HepG2 (cell line): ENCODE results near the gene BRCA1. TPM values are rescaled to one million over a fixed set of nuclear protein-coding genes. Genes with fewer than 3 reads are reported as not detected.

Experiments
- CREM ChIP-seq, 2 experiments: sonication (generic) in 1 of 2; formaldehyde crosslinking in 1 of 2; IDR thresholded peaks; 2 replicates each; pipeline versions ENCODE4 v1.4.0 to v1.6.1; 2016 to 2020; ENCODE audit warnings: antibody characterized with exemption in 1 of 2, mild to moderate bottlenecking in 1 of 2, missing genetic modification reagents in 1 of 2
- KLF11 ChIP-seq: IDR thresholded peaks from 2 replicates; pipeline ENCODE4 v1.6.1; 2016; ENCODE audit warnings: missing compliant biosample characterization
- KLF16 ChIP-seq, 2 experiments: sonication (generic) in 1 of 2; formaldehyde crosslinking in 1 of 2; IDR thresholded peaks; 2 replicates each; pipeline versions ENCODE4 v1.6.1 to v1.8.0; 2016 to 2023; ENCODE audit warnings: missing genetic modification reagents in 2 of 2, missing compliant biosample characterization in 1 of 2
- NCOA5 ChIP-seq: sonication (generic); formaldehyde crosslinking; IDR thresholded peaks from 2 replicates; pipeline ENCODE4 v1.4.0; 2020; ENCODE audit warnings: missing genetic modification reagents
- NR2F2 ChIP-seq: IDR thresholded peaks from 2 replicates; pipeline ENCODE4 v1.6.1; 2012; ENCODE audit warnings: low read depth, inconsistent platforms, borderline replicate concordance
- PHF21A ChIP-seq: sonication (generic); formaldehyde crosslinking; IDR thresholded peaks from 2 replicates; pipeline ENCODE4 v1.5.0; 2020; ENCODE audit warnings: mild to moderate bottlenecking, missing genetic modification reagents
- SP5 ChIP-seq: IDR thresholded peaks from 2 replicates; pipeline ENCODE4 v1.6.1; 2016; ENCODE audit warnings: low read depth, borderline replicate concordance
- ZKSCAN1 ChIP-seq: fragments of 150-350 bp; IDR thresholded peaks from 2 replicates; pipeline ENCODE4 v1.6.1; 2014; ENCODE audit warnings: low read length
- ZKSCAN8 ChIP-seq: IDR thresholded peaks from 2 replicates; pipeline ENCODE4 v1.6.1; 2016; ENCODE audit warnings: borderline replicate concordance, missing genetic modification reagents, missing compliant biosample characterization
- ZMYM3 ChIP-seq: sonication (generic); formaldehyde crosslinking; IDR thresholded peaks from 2 replicates; pipeline ENCODE4 v1.5.1; 2020; ENCODE audit warnings: mild to moderate bottlenecking, missing genetic modification reagents
- ZNF230 ChIP-seq: sonication (generic); formaldehyde crosslinking; IDR thresholded peaks from 2 replicates; pipeline ENCODE4 v1.4.0; 2020; ENCODE audit warnings: mild to moderate bottlenecking, missing genetic modification reagents
- ZNF24 ChIP-seq: fragments of 450-650 bp; IDR thresholded peaks from 2 replicates; pipeline ENCODE4 v1.6.1; 2017; ENCODE audit warnings: antibody characterized with exemption, mild to moderate bottlenecking
- ZNF343 ChIP-seq: sonication (generic); formaldehyde crosslinking; IDR thresholded peaks from 2 replicates; pipeline ENCODE4 v1.4.0; 2020; ENCODE audit warnings: mild to moderate bottlenecking, missing genetic modification reagents
- ZNF451 ChIP-seq: sonication (generic); formaldehyde crosslinking; IDR thresholded peaks from 2 replicates; pipeline ENCODE4 v1.5.0; 2020; ENCODE audit warnings: mild to moderate bottlenecking, missing genetic modification reagents
- ZNF510 ChIP-seq: sonication (generic); formaldehyde crosslinking; IDR thresholded peaks from 2 replicates; pipeline ENCODE4 v1.4.0; 2020; ENCODE audit warnings: low read depth, mild to moderate bottlenecking, missing genetic modification reagents
- polyA plus RNA-seq, 8 experiments: library from polyadenylated mRNA; depleted of rRNA in 3 of 8; stranded (reverse) in 7 of 8; unstranded in 1 of 8; fragments of >200 nt; fragmentation: Illumina TruSeq in 4 of 8; extraction: Trizol in 4 of 8; gene quantifications; 2 replicates each; pipeline versions ENCODE4 v1.2.1 to v1.2.3, GENCODE V29; 2011 to 2016; ENCODE audit warnings: low read depth in 4 of 8, missing spikeins in 1 of 8, mixed read lengths in 1 of 8; ENCODE audit not compliant: insufficient read depth in 1 of 8
- total RNA-seq, 5 experiments: library from RNA; depleted of rRNA; stranded (reverse); fragments of >200 nt; fragmentation: Illumina TruSeq; extraction: Trizol; gene quantifications; 2 replicates each; pipeline ENCODE4 v1.2.3, GENCODE V29; 2016; ENCODE audit warnings: low read depth in 1 of 5
- TF ChIP-seq, protein P1 (sequence below): sonication (generic); formaldehyde crosslinking; IDR thresholded peaks from 2 replicates; pipeline ENCODE4 v1.8.0; 2022; ENCODE audit warnings: missing genetic modification reagents, mild to moderate bottlenecking, moderate library complexity, borderline replicate concordance
- TF ChIP-seq, protein P2 (sequence below): sonication (generic); formaldehyde crosslinking; IDR thresholded peaks from 2 replicates; pipeline ENCODE4 v1.4.0; 2020; ENCODE audit warnings: missing genetic modification reagents, mild to moderate bottlenecking, borderline replicate concordance
- TF ChIP-seq, protein P3 (sequence below): sonication (generic); formaldehyde crosslinking; IDR thresholded peaks from 2 replicates; pipeline ENCODE4 v1.5.0; 2020; ENCODE audit warnings: mild to moderate bottlenecking, low read depth, missing genetic modification reagents, borderline replicate concordance
- TF ChIP-seq, protein P4 (sequence below): IDR thresholded peaks from 2 replicates; pipeline ENCODE4 v1.6.1; 2016
- TF ChIP-seq, protein P5 (sequence below): sonication (generic); formaldehyde crosslinking; IDR thresholded peaks from 2 replicates; pipeline ENCODE4 v1.8.0; 2022; ENCODE audit warnings: mild to moderate bottlenecking, missing genetic modification reagents
- TF ChIP-seq, protein P6 (sequence below): IDR thresholded peaks from 2 replicates; pipeline ENCODE4 v1.6.1; 2016; ENCODE audit warnings: low read depth, borderline replicate concordance

Gene BRCA1
- total and polyA plus RNA-seq, 2 of the 13 experiments (the other 11 are each of a cell fraction or from before 2014, with no cell fraction given), result 13.3 to 37.5 TPM

DNA sequence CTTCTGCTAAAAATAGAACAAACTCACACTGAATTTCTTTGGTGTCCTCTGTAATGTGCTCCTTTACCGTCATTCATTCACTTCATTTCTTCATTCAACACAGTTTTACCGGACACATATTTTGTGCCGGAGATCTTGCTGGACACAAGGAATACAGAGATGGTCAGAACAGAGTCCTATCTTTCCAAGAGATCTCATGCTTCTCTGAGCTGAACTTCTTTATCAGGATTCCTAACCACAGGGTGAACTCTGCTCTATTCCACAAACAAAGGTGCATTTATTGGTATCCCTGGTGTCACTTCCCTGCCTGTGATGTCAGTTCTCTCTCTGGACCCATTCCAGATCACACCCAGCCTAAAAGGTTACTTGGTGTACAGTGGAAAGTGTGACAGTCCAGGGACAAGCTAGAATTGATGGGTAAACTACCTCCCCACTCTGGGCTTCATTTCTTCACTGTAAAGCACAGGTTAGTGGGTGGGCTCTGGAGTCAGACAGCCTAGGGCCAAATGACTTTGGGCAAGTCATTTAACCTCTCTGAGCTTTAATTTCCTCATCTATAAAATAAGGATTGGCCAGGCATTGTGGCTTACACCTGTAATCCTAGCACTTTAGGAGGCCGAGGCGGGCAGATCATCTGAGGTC lies 114.4 kb downstream of the BRCA1 start (continued):
- TF ChIP-seq, protein P1, sequence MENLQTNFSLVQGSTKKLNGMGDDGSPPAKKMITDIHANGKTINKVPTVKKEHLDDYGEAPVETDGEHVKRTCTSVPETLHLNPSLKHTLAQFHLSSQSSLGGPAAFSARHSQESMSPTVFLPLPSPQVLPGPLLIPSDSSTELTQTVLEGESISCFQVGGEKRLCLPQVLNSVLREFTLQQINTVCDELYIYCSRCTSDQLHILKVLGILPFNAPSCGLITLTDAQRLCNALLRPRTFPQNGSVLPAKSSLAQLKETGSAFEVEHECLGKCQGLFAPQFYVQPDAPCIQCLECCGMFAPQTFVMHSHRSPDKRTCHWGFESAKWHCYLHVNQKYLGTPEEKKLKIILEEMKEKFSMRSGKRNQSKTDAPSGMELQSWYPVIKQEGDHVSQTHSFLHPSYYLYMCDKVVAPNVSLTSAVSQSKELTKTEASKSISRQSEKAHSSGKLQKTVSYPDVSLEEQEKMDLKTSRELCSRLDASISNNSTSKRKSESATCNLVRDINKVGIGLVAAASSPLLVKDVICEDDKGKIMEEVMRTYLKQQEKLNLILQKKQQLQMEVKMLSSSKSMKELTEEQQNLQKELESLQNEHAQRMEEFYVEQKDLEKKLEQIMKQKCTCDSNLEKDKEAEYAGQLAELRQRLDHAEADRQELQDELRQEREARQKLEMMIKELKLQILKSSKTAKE, result 0 out of 2 replicates have a peak, but pooled peaks have one; percentile 12
- TF ChIP-seq, protein P2, sequence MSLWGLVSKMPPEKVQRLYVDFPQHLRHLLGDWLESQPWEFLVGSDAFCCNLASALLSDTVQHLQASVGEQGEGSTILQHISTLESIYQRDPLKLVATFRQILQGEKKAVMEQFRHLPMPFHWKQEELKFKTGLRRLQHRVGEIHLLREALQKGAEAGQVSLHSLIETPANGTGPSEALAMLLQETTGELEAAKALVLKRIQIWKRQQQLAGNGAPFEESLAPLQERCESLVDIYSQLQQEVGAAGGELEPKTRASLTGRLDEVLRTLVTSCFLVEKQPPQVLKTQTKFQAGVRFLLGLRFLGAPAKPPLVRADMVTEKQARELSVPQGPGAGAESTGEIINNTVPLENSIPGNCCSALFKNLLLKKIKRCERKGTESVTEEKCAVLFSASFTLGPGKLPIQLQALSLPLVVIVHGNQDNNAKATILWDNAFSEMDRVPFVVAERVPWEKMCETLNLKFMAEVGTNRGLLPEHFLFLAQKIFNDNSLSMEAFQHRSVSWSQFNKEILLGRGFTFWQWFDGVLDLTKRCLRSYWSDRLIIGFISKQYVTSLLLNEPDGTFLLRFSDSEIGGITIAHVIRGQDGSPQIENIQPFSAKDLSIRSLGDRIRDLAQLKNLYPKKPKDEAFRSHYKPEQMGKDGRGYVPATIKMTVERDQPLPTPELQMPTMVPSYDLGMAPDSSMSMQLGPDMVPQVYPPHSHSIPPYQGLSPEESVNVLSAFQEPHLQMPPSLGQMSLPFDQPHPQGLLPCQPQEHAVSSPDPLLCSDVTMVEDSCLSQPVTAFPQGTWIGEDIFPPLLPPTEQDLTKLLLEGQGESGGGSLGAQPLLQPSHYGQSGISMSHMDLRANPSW, result 0 out of 2 replicates have a peak, but pooled peaks have one; percentile 20
- TF ChIP-seq NR2F2 (peak; percentile 79; the same call in 1 of the 2 replicates), ZNF510 (CRISPR knock-in tag) (no peak), SP5 (CRISPR knock-in tag) (peak; percentile 40; the same call in 1 of the 2 replicates), ZNF24 (peak; percentile 96), ZNF343 (no peak), ZKSCAN1 (0 out of 2 replicates have a peak, but pooled peaks have one; percentile 17), KLF16 (CRISPR knock-in tag; IDR thresholded peaks at IDR 0.05) (no peak), CREM (IDR thresholded peaks at IDR 0.05) (peak; percentile 89), CREM (CRISPR knock-in tag; IDR thresholded peaks at IDR 0.05) (no peak), ZMYM3 (peak; percentile 87), NCOA5 (CRISPR knock-in tag) (no peak; the same call in 1 of the 2 replicates), ZNF230 (no peak), ZKSCAN8 (CRISPR knock-in tag) (peak; percentile 57; the same call in 1 of the 2 replicates), PHF21A (CRISPR knock-in tag) (peak; percentile 93), KLF11 (0 out of 2 replicates have a peak, but pooled peaks have one; percentile 75), ZNF451 (CRISPR knock-in tag) (peak; percentile 50; the same call in 1 of the 2 replicates)
- TF ChIP-seq, protein P3, sequence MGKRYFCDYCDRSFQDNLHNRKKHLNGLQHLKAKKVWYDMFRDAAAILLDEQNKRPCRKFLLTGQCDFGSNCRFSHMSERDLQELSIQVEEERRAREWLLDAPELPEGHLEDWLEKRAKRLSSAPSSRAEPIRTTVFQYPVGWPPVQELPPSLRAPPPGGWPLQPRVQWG, result no peak
- TF ChIP-seq, protein P4, sequence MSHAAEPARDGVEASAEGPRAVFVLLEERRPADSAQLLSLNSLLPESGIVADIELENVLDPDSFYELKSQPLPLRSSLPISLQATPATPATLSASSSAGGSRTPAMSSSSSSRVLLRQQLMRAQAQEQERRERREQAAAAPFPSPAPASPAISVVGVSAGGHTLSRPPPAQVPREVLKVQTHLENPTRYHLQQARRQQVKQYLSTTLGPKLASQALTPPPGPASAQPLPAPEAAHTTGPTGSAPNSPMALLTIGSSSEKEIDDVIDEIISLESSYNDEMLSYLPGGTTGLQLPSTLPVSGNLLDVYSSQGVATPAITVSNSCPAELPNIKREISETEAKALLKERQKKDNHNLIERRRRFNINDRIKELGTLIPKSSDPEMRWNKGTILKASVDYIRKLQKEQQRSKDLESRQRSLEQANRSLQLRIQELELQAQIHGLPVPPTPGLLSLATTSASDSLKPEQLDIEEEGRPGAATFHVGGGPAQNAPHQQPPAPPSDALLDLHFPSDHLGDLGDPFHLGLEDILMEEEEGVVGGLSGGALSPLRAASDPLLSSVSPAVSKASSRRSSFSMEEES (CRISPR knock-in tag), result peak; percentile 78
- TF ChIP-seq, protein P5, sequence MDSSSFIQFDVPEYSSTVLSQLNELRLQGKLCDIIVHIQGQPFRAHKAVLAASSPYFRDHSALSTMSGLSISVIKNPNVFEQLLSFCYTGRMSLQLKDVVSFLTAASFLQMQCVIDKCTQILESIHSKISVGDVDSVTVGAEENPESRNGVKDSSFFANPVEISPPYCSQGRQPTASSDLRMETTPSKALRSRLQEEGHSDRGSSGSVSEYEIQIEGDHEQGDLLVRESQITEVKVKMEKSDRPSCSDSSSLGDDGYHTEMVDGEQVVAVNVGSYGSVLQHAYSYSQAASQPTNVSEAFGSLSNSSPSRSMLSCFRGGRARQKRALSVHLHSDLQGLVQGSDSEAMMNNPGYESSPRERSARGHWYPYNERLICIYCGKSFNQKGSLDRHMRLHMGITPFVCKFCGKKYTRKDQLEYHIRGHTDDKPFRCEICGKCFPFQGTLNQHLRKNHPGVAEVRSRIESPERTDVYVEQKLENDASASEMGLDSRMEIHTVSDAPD, result 0 out of 2 replicates have a peak, but pooled peaks have one; percentile 55
- TF ChIP-seq, protein P6, sequence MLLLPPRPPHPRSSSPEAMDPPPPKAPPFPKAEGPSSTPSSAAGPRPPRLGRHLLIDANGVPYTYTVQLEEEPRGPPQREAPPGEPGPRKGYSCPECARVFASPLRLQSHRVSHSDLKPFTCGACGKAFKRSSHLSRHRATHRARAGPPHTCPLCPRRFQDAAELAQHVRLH (CRISPR knock-in tag), result no peak
